Chondrocyte (in vitro differentiated cells): ENCODE measurements around the gene SMCO3. TPM values are rescaled to one million over a fixed set of nuclear protein-coding genes. Genes with fewer than 3 reads are reported as not detected.
A peak's percentile ranks its signal among the peaks of the same experiment; 100 is the strongest.

ENCODE experiments used
- DNase-seq: peaks from one replicate; pipeline ENCODE4 v3.0.0; 2021; ENCODE audit warnings: mixed read lengths, low spot score
- H3K27ac Mint-ChIP-seq: one replicate; pipeline ENCODE4 v1.8.0; 2021; ENCODE audit warnings: mild to moderate bottlenecking, moderate library complexity, mixed read lengths; ENCODE audit not compliant: unreplicated experiment
- H3K27me3 Mint-ChIP-seq: 2 replicates; pipeline ENCODE4 v1.8.0; 2021; ENCODE audit warnings: low read depth, mixed read lengths
- H3K36me3 Mint-ChIP-seq: 2 replicates; pipeline ENCODE4 v1.8.0; 2021; ENCODE audit warnings: low read depth, mixed read lengths
- H3K4me1 Mint-ChIP-seq: 2 replicates; pipeline ENCODE4 v1.8.0; 2021; ENCODE audit warnings: low read depth, mild to moderate bottlenecking, mixed read lengths
- H3K4me3 Mint-ChIP-seq: one replicate; pipeline ENCODE4 v1.8.0; 2021; ENCODE audit warnings: mild to moderate bottlenecking, moderate library complexity, mixed read lengths; ENCODE audit not compliant: unreplicated experiment
- H3K9me3 Mint-ChIP-seq: 2 replicates; pipeline ENCODE4 v1.8.0; 2021; ENCODE audit warnings: low read depth, mixed read lengths
- CTCF ChIP-seq: fragments of 200-600 bp; sonication (generic); IDR thresholded peaks from 2 replicates; pipeline ENCODE4 v1.5.0; 2021; ENCODE audit warnings: antibody characterized with exemption, mild to moderate bottlenecking, moderate library complexity
- total RNA-seq: library from RNA; stranded (reverse); gene quantifications from 3 replicates; pipeline ENCODE4 v1.2.1, GENCODE V29; 2021

Gene SMCO3
- total RNA-seq, 1 donor from 2014 or later = 0.17 TPM

GRCh38 chr12:14777271-14777670 lies 36.7 kb downstream of the SMCO3 start:
- no peak overlapping the region for H3K4me3 Mint-ChIP-seq
- DNase-seq = no peak
- H3K36me3 Mint-ChIP-seq = no peaks in the 10 kb centered on the region
- H3K4me1 Mint-ChIP-seq = peaks cover 47% of the 10 kb centered on the region
- H3K27me3 Mint-ChIP-seq = no peaks in the 10 kb centered on the region
- H3K9me3 Mint-ChIP-seq = no peaks in the 10 kb centered on the region
- H3K27ac Mint-ChIP-seq = peak overlapping the region; percentile 54
- TF ChIP-seq CTCF = no peak

GRCh38 chr12:14776236-14776961 lies 37.6 kb downstream of the SMCO3 start:
- Mint-ChIP-seq H3K27me3 (no peaks in the 10 kb centered on the region), H3K4me3 (peak overlapping the region; percentile 98), H3K9me3 (no peaks in the 10 kb centered on the region), H3K36me3 (no peaks in the 10 kb centered on the region), H3K27ac (peak overlapping the region; percentile 98), H3K4me1 (peaks cover 54% of the 10 kb centered on the region)
- TF ChIP-seq CTCF = peak; percentile 74
- DNase-seq = no peak

GRCh38 chr12:14775636-14775980 lies 38.4 kb downstream of the SMCO3 start:
- Mint-ChIP-seq H3K27ac (peak overlapping the region; percentile 98), H3K36me3 (no peaks in the 10 kb centered on the region)
- DNase-seq = no peak

GRCh38 chr12:14774906-14775635 lies 38.9 kb downstream of the SMCO3 start:
- H3K27me3 Mint-ChIP-seq = no peaks in the 10 kb centered on the region
- TF ChIP-seq CTCF = no peak
- H3K4me1 Mint-ChIP-seq = peaks cover 53% of the 10 kb centered on the region
- no peak for DNase-seq
- peak overlapping the region; percentile 98 for H3K4me3 Mint-ChIP-seq
- no peaks in the 10 kb centered on the region for H3K9me3 Mint-ChIP-seq
- peak overlapping the region; percentile 98 for H3K27ac Mint-ChIP-seq
- H3K36me3 Mint-ChIP-seq = no peaks in the 10 kb centered on the region

More at GRCh38 chr12:14775636-14775980, 38.4 kb downstream of the SMCO3 start:
- Mint-ChIP-seq H3K9me3 (no peaks in the 10 kb centered on the region), H3K4me1 (peaks cover 58% of the 10 kb centered on the region), H3K4me3 (peak overlapping the region; percentile 98), H3K27me3 (no peaks in the 10 kb centered on the region)
- TF ChIP-seq CTCF = no peak

- Mint-ChIP-seq H3K9me3 (no peaks in the 10 kb centered on the region), H3K27me3 (no peaks in the 10 kb centered on the region), H3K27ac (peak overlapping the region; percentile 98), H3K4me1 (peaks cover 51% of the 10 kb centered on the region), H3K4me3 (peak overlapping the region; percentile 98), H3K36me3 (no peaks in the 10 kb centered on the region)
- TF ChIP-seq CTCF = peak; percentile 40
- peak; percentile 96 for DNase-seq
Observed at GRCh38 chr12:14774074-14774905, 39.7 kb downstream of the SMCO3 start.
